ENCODE data around the gene CHRNA3. TPM values are rescaled to one million over a fixed set of nuclear protein-coding genes. Genes with fewer than 3 reads are reported as not detected.
A peak's percentile ranks its signal among the peaks of the same experiment; 100 is the strongest.

Gene CHRNA3
- total RNA-seq, 3 donors from 2014 or later = 0.48 to 0.59 TPM; not detected in 1

- H3K9me3 ChIP-seq = no peaks in the 10 kb centered on the region
- H3K4me1 ChIP-seq = peaks cover 0 to 10% of the 10 kb centered on the region in 2 donors
- no peak for DNase-seq (ENCODE audit: low spot score in 2 of 2)
- no peak overlapping the region for H3K27ac ChIP-seq
- TF ChIP-seq POLR2AphosphoS5 (IDR thresholded peaks at IDR 0.05) (no peak), CTCF (IDR thresholded peaks at IDR 0.05) (no peak), POLR2A (IDR thresholded peaks at IDR 0.05) (no peak)
- H3K4me3 ChIP-seq = no peak overlapping the region
- H3K36me3 ChIP-seq = no peaks in the 10 kb centered on the region
- H3K27me3 ChIP-seq = no peaks in the 10 kb centered on the region
- intact Hi-C loops (cut with DNase I; ENCODE audit: low total_unique reads) = no loop called here
These were observed 21.0 kb upstream of the CHRNA3 start for GRCh38 chr15:78641749-78642275.

DNA sequence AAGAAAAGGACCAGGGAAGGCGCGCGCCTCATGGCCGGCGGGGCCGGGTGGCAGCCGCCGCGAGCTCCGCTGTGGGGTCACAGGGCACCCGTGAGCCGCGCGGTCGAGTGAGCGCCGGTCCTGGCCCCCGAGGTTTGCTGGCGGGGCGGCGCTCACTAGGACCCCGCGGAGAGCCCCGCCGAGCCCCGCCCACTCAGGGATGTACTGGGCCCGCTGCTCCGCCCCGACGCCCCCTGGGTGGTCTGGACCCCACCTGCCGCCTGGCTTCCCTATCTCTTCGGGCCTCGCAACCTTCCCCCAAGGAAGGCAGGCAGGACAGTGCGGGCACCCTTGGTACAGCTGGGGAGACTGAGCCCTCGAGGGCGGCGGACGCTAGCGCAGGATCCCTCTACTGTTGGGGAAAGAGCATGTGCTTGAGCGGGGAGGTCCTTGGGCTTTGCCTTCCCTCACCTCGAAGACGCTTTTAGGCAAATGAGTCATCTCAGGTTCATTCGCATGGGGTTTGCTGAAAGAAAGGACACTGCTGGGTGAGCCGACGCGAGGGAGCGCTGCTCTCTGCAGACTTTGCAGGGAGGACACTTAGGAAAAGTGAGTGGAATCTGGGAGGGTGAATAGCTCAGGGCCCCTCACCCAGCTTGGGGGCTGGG is 20.4 kb upstream of the CHRNA3 start, which contains the start of gene CHRNB4:
Gene CHRNB4, minus strand, starts transcription at position 109 of the 647 bp plus-strand sequence. Its CDS starts 77 bp downstream, at position 32.
- TF ChIP-seq CTCF (IDR thresholded peaks at IDR 0.05) (no peak), POLR2A (IDR thresholded peaks at IDR 0.05) (no peak), POLR2AphosphoS5 (IDR thresholded peaks at IDR 0.05) (no peak)
- H3K4me1 ChIP-seq = peaks cover 0 to 10% of the 10 kb centered on the region in 2 donors
- no peak within 1 kb of the TSS for H3K27ac ChIP-seq
- intact Hi-C loops (cut with DNase I; ENCODE audit: low total_unique reads) = no loop called here
- H3K9me3 ChIP-seq = no peaks in the 10 kb centered on the region
- no peaks in the 10 kb centered on the region for H3K27me3 ChIP-seq
- H3K4me3 ChIP-seq = peak within 1 kb of the TSS; percentile 23 to 64 (median 57)
- H3K36me3 ChIP-seq = no peaks in the 10 kb centered on the region
- DNase-seq (ENCODE audit: low spot score in 2 of 2) = no peak

DNA sequence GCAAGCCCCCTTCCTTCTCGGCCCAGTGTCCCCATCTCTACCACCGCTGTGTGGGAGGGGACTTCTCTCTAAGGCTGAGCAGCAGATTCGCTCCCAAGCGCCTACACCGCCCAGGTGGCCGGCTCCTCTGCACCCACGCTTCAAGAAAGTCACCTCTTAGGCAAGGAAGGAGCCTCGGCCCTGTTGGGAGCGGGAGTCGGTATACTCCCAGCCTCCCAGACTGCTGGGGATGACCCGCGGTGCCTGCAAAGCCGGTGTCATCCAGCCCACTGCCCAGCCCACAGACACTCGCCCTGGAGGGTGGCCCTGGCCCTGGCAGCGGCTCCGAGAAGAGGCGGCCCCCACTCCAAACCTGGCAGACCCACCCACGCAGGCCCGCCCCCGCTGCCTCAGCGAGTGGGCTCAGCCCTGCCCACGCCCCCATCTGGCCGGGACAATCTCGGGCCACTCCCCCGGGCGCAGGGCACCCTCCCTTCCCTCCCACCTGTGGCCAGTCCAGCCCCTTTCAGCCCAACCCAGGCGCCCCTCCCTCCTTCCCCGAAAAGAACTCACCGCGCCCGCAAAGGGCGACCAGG is 19.8 kb upstream of the CHRNA3 start:
- Histone ChIP-seq H3K27ac (no peak overlapping the region), H3K4me3 (peak overlapping the region; percentile 23 to 64 (median 57)), H3K9me3 (no peaks in the 10 kb centered on the region), H3K4me1 (peaks cover 0 to 10% of the 10 kb centered on the region in 2 donors), H3K36me3 (no peaks in the 10 kb centered on the region), H3K27me3 (no peaks in the 10 kb centered on the region)
- DNase-seq (ENCODE audit: low spot score in 2 of 2) = no peak
- no peak for TF ChIP-seq POLR2A (IDR thresholded peaks at IDR 0.05)
- TF ChIP-seq POLR2AphosphoS5 (IDR thresholded peaks at IDR 0.05) = no peak
- no peak for TF ChIP-seq CTCF (IDR thresholded peaks at IDR 0.05)
- intact Hi-C loops (cut with DNase I; ENCODE audit: low total_unique reads) = no loop called here

DNA sequence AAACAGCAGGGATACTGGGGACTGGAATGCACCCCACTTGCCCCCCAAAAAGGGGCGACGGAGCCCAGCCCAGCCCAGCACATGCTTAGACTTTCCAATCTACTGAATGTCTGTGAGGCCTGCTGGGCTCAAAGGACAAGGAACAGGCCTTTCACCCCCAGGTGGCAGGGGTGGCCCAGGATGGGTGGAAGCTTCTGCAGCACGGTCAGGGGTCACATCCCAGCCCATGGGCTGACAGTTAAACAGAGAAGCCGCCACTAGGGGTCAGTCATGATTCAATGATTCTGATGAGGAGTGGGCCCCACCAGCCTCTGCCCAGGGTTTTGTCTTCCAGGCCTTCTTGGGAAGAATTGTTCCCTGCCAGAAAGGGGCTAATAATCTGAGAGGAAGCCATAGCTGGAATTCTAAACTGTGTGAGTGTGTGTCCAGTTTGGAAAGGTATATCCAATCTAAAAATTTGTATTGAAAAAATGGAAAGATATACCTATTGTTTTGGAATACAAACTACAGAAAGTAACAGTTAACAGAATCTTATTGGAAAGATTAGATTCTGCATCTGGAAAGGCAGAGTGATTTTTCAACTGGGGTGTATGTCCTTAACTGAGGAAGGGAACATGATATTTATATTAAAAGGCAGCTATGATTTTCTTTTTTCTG is 18.0 kb upstream of the CHRNA3 start:
- Histone ChIP-seq H3K27me3 (no peaks in the 10 kb centered on the region), H3K9me3 (peaks cover under 1 to 2% of the 10 kb centered on the region in 2 donors), H3K27ac (no peak overlapping the region), H3K4me3 (no peak overlapping the region), H3K4me1 (peaks cover 0 to 10% of the 10 kb centered on the region in 2 donors), H3K36me3 (no peaks in the 10 kb centered on the region)
- peak in 1 of 3 donors; percentile 25 for TF ChIP-seq CTCF (IDR thresholded peaks at IDR 0.05)
- TF ChIP-seq POLR2AphosphoS5 (IDR thresholded peaks at IDR 0.05) = no peak
- DNase-seq (ENCODE audit: low spot score in 2 of 2) = no peak
- intact Hi-C loops (cut with DNase I; ENCODE audit: low total_unique reads) = loop anchor here (1.0 kb wide), 1 partner anchor 15 kb away; no protein-coding TSS in a partner anchor
